Ectodermal cell (in vitro differentiated cells): Measurements from ENCODE around the gene TMTC2.

Experiments
- H3K27ac ChIP-seq: 2 replicates; pipeline ENCODE4 v1.7.0; 2013; ENCODE audit warnings: mild to moderate bottlenecking, low read depth, low read length; ENCODE audit not compliant: insufficient read depth, poor library complexity, severe bottlenecking
- H3K27me3 ChIP-seq: 2 replicates; pipeline ENCODE4 v1.7.0; 2013; ENCODE audit warnings: mild to moderate bottlenecking, low read length; ENCODE audit not compliant: insufficient read depth, control insufficient read depth, poor library complexity, severe bottlenecking
- H3K36me3 ChIP-seq: one replicate; pipeline ENCODE4 v1.7.0; 2013; ENCODE audit warnings: low read length; ENCODE audit not compliant: control insufficient read depth, insufficient read depth
- H3K4me1 ChIP-seq: one replicate; pipeline ENCODE4 v1.7.0; 2013; ENCODE audit warnings: low read length; ENCODE audit not compliant: control insufficient read depth, insufficient read depth
- H3K4me3 ChIP-seq: 2 replicates; pipeline ENCODE4 v1.7.0; 2013; ENCODE audit warnings: low read depth, low read length, control low read depth; ENCODE audit not compliant: insufficient read depth
- H3K9me3 ChIP-seq: 2 replicates; pipeline ENCODE4 v1.7.0; 2013; ENCODE audit warnings: mild to moderate bottlenecking, low read length, moderate library complexity; ENCODE audit not compliant: control insufficient read depth
- WGBS, 2 experiments: methylation state at CpG; one replicate each; pipeline ENCODE4 v1.1.7; 2013; ENCODE audit warnings: missing lambda C conversion rate in 2 of 2; 5-methylcytosine and 5-hydroxymethylcytosine counted together

TMTC2 gene

GRCh38 chr12:82723891-82724290 is 37.2 kb downstream of the TMTC2 start:
- no peaks in the 10 kb centered on the region for H3K36me3 ChIP-seq
- 89 to 100% methylated on average over 1 to 2 of the region's 2 CpGs for WGBS, 2 experiments

GRCh38 chr12:82725741-82726140 is 39.0 kb downstream of the TMTC2 start:
- Histone ChIP-seq H3K27me3 (no peaks in the 10 kb centered on the region), H3K27ac (no peak overlapping the region), H3K4me3 (no peak overlapping the region), H3K4me1 (no peaks in the 10 kb centered on the region), H3K36me3 (no peaks in the 10 kb centered on the region), H3K9me3 (no peaks in the 10 kb centered on the region)
- WGBS, 2 experiments: 94% methylated on average over 1 of the region's 1 CpG

More at GRCh38 chr12:82723891-82724290, 37.2 kb downstream of the TMTC2 start:
- Histone ChIP-seq H3K4me1 (no peaks in the 10 kb centered on the region), H3K9me3 (no peaks in the 10 kb centered on the region), H3K27me3 (no peaks in the 10 kb centered on the region), H3K4me3 (no peak overlapping the region), H3K27ac (no peak overlapping the region)

GRCh38 chr12:82727886-82728285 is 41.2 kb downstream of the TMTC2 start:
- Histone ChIP-seq H3K27ac (no peak overlapping the region), H3K9me3 (no peaks in the 10 kb centered on the region), H3K4me1 (no peaks in the 10 kb centered on the region), H3K4me3 (no peak overlapping the region), H3K27me3 (no peaks in the 10 kb centered on the region), H3K36me3 (no peaks in the 10 kb centered on the region)
- 74 to 85% methylated on average over 2 of the region's 2 CpGs for WGBS, 2 experiments

- Histone ChIP-seq H3K4me1 (no peaks in the 10 kb centered on the region), H3K36me3 (no peaks in the 10 kb centered on the region), H3K27me3 (no peaks in the 10 kb centered on the region), H3K4me3 (no peak overlapping the region), H3K27ac (no peak overlapping the region), H3K9me3 (no peaks in the 10 kb centered on the region)
- 94 to 96% methylated on average over 22 of the region's 22 CpGs for WGBS, 2 experiments
Measured at GRCh38 chr12:82728710-82729109, 42.0 kb downstream of the TMTC2 start.

- 94 to 98% methylated on average over 7 of the region's 7 CpGs for WGBS, 2 experiments
- Histone ChIP-seq H3K36me3 (no peaks in the 10 kb centered on the region), H3K27me3 (no peaks in the 10 kb centered on the region), H3K9me3 (no peaks in the 10 kb centered on the region), H3K4me1 (no peaks in the 10 kb centered on the region), H3K27ac (no peak overlapping the region), H3K4me3 (no peak overlapping the region)
Measured at GRCh38 chr12:82730953-82731459, 44.3 kb downstream of the TMTC2 start.

- H3K9me3 ChIP-seq: no peaks in the 10 kb centered on the region
- peaks cover 6% of the 10 kb centered on the region for H3K4me1 ChIP-seq
- H3K27ac ChIP-seq: no peak overlapping the region
- 69 to 78% methylated on average over 7 of the region's 7 CpGs for WGBS, 2 experiments
- no peaks in the 10 kb centered on the region for H3K36me3 ChIP-seq
- no peaks in the 10 kb centered on the region for H3K27me3 ChIP-seq
- H3K4me3 ChIP-seq: no peak overlapping the region
Measured at GRCh38 chr12:82740129-82741000, 53.7 kb downstream of the TMTC2 start.

GRCh38 chr12:82745063-82745674 is 58.5 kb downstream of the TMTC2 start:
- Histone ChIP-seq H3K27ac (no peak overlapping the region), H3K27me3 (no peaks in the 10 kb centered on the region), H3K4me3 (no peak overlapping the region), H3K36me3 (no peaks in the 10 kb centered on the region), H3K9me3 (no peaks in the 10 kb centered on the region), H3K4me1 (peaks cover 6% of the 10 kb centered on the region)
- WGBS, 2 experiments: 86 to 87% methylated on average over 3 to 4 of the region's 4 CpGs

- H3K9me3 ChIP-seq: no peaks in the 10 kb centered on the region
- no peak overlapping the region for H3K27ac ChIP-seq
- H3K4me1 ChIP-seq: peaks cover 6% of the 10 kb centered on the region
- H3K4me3 ChIP-seq: no peak overlapping the region
- no peaks in the 10 kb centered on the region for H3K36me3 ChIP-seq
- 82 to 84% methylated on average over 4 of the region's 4 CpGs for WGBS, 2 experiments
- no peaks in the 10 kb centered on the region for H3K27me3 ChIP-seq
Measured at GRCh38 chr12:82745807-82746206, 59.1 kb downstream of the TMTC2 start.

- no peak overlapping the region for H3K27ac ChIP-seq
- no peaks in the 10 kb centered on the region for H3K9me3 ChIP-seq
- H3K36me3 ChIP-seq: no peaks in the 10 kb centered on the region
- no peak overlapping the region for H3K4me3 ChIP-seq
- no peaks in the 10 kb centered on the region for H3K27me3 ChIP-seq
- 85 to 91% methylated on average over 2 of the region's 2 CpGs for WGBS, 2 experiments
- H3K4me1 ChIP-seq: peaks cover 6% of the 10 kb centered on the region
Measured at GRCh38 chr12:82746668-82747067, 60.0 kb downstream of the TMTC2 start.

GRCh38 chr12:82749015-82749414 is 62.3 kb downstream of the TMTC2 start:
- no peaks in the 10 kb centered on the region for H3K36me3 ChIP-seq
- no peaks in the 10 kb centered on the region for H3K27me3 ChIP-seq
- H3K27ac ChIP-seq: no peak overlapping the region
- H3K4me1 ChIP-seq: peaks cover 6% of the 10 kb centered on the region
- H3K9me3 ChIP-seq: no peaks in the 10 kb centered on the region
- no peak overlapping the region for H3K4me3 ChIP-seq
- 92 to 93% methylated on average over 4 of the region's 4 CpGs for WGBS, 2 experiments
